Activated CD4-positive, alpha-beta memory T cell treated with anti-CD3 and anti-CD28 coated beads, Interleukin-2, amount 10 ng/mL, durations not matched to agents 7 days and 5 days (primary cell): Measurements from ENCODE around the gene TAMM41. TPM values are rescaled to one million over a fixed set of nuclear protein-coding genes. Genes with fewer than 3 reads are reported as not detected.
A peak's percentile ranks its signal among the peaks of the same experiment; 100 is the strongest.
"Not testable (repeated sequence)": the region's sequence is repeated elsewhere in the genome, so short reads cannot be mapped to it uniquely, and the experiment has no call there.

ENCODE experiments used
- CTCF ChIA-PET: fragments of 350-600 bp; sonication (Branson Sonifier 250); formaldehyde crosslinking; loops from one replicate; lab custom pipeline; 2021; ENCODE audit warnings: antibody characterized with exemption, inconsistent platforms; lab: Charles Lee
- POLR2A ChIA-PET: fragments of 350-600 bp; sonication (Branson Sonifier 250); formaldehyde crosslinking; loops from one replicate; lab custom pipeline; 2021; ENCODE audit warnings: antibody characterized with exemption; lab: Charles Lee
- DNase-seq: peaks from one replicate; pipeline ENCODE4 v3.0.0-alpha.2; 2020
- H3K27ac Mint-ChIP-seq: one replicate; pipeline ENCODE4 v1.8.0; 2021; ENCODE audit warnings: mild to moderate bottlenecking, mixed read lengths
- H3K27me3 Mint-ChIP-seq: one replicate; pipeline ENCODE4 v1.8.0; 2021; ENCODE audit warnings: mixed read lengths
- H3K36me3 Mint-ChIP-seq: one replicate; pipeline ENCODE4 v1.8.0; 2021; ENCODE audit warnings: low read depth, mixed read lengths
- H3K4me1 Mint-ChIP-seq: one replicate; pipeline ENCODE4 v1.8.0; 2021; ENCODE audit warnings: mixed read lengths
- H3K4me3 Mint-ChIP-seq: one replicate; pipeline ENCODE4 v1.8.0; 2021; ENCODE audit warnings: mild to moderate bottlenecking, mixed read lengths
- H3K9me3 Mint-ChIP-seq: one replicate; pipeline ENCODE4 v1.8.0; 2021; ENCODE audit warnings: mixed read lengths
- total RNA-seq, 2 experiments: library from RNA; stranded (reverse); gene quantifications; one replicate each; pipeline ENCODE4 v1.2.3, GENCODE V29; 2021

The TAMM41 gene
- total RNA-seq = 10 to 100 TPM; 19.5 to 20.9 TPM

- H3K9me3 Mint-ChIP-seq = no peaks in the 10 kb centered on the region
- H3K36me3 Mint-ChIP-seq = peaks cover 18% of the 10 kb centered on the region
- no peaks in the 10 kb centered on the region for H3K27me3 Mint-ChIP-seq
- peaks cover 25% of the 10 kb centered on the region for H3K4me1 Mint-ChIP-seq
- peak within 1 kb of the TSS; percentile 90 for H3K27ac Mint-ChIP-seq
- H3K4me3 Mint-ChIP-seq = peak within 1 kb of the TSS; percentile 95
- CTCF ChIA-PET = interaction anchor here (0.7 to 2.5 kb wide), 14 partner anchors 9 to 633 kb away, joined by 3 to 7 read pairs (median 3); partner anchors contain the start of gene VGLL4
- POLR2A ChIA-PET = interaction anchor here (0.6 to 2.3 kb wide), 14 partner anchors 10 to 816 kb away, joined by 3 to 13 read pairs (median 4); partner anchors contain the start of genes ATG7, TSEN2 and VGLL4
- peak; percentile 91 for DNase-seq
Observed at GRCh38 chr3:11846281-11847266, at the start of gene TAMM41. Gene TAMM41 (minus strand): TSS chr3:11846885. CDS start chr3:11846636, 249 bp downstream.

GRCh38 chr3:11878837-11879236 is 32.2 kb upstream of the TAMM41 start:
- H3K4me1 Mint-ChIP-seq = no peaks in the 10 kb centered on the region
- H3K9me3 Mint-ChIP-seq = no peaks in the 10 kb centered on the region
- H3K36me3 Mint-ChIP-seq = no peaks in the 10 kb centered on the region
- no peak for DNase-seq
- ChIA-PET CTCF (interaction anchor here (0.6 kb wide), 1 partner anchor 161 kb away, joined by 3 read pairs; no protein-coding TSS in a partner anchor), POLR2A (no interaction called here)
- peaks cover 3% of the 10 kb centered on the region for H3K27me3 Mint-ChIP-seq
- no peak overlapping the region for H3K4me3 Mint-ChIP-seq
- no peak overlapping the region for H3K27ac Mint-ChIP-seq

GRCh38 chr3:11874707-11875106 is 28.0 kb upstream of the TAMM41 start:
- CTCF ChIA-PET, H3K36me3 Mint-ChIP-seq: not testable (repeated sequence)

GRCh38 chr3:11863739-11864138 is 17.1 kb upstream of the TAMM41 start:
- H3K27me3 Mint-ChIP-seq = peaks cover 42% of the 10 kb centered on the region
- H3K9me3 Mint-ChIP-seq, POLR2A ChIA-PET, DNase-seq, H3K36me3 Mint-ChIP-seq, H3K4me1 Mint-ChIP-seq, H3K4me3 Mint-ChIP-seq, CTCF ChIA-PET, H3K27ac Mint-ChIP-seq: not testable (repeated sequence)

More at GRCh38 chr3:11874707-11875106, 28.0 kb upstream of the TAMM41 start:
- H3K4me3 Mint-ChIP-seq, POLR2A ChIA-PET, H3K9me3 Mint-ChIP-seq, H3K27me3 Mint-ChIP-seq, DNase-seq, H3K4me1 Mint-ChIP-seq, H3K27ac Mint-ChIP-seq: not testable (repeated sequence)

GRCh38 chr3:11862584-11862983 is 15.9 kb upstream of the TAMM41 start:
- H3K36me3 Mint-ChIP-seq, H3K27ac Mint-ChIP-seq, H3K4me3 Mint-ChIP-seq, H3K9me3 Mint-ChIP-seq, POLR2A ChIA-PET, CTCF ChIA-PET, DNase-seq, H3K4me1 Mint-ChIP-seq: not testable (repeated sequence)
- peaks cover 46% of the 10 kb centered on the region for H3K27me3 Mint-ChIP-seq

- H3K4me1 Mint-ChIP-seq, H3K9me3 Mint-ChIP-seq, CTCF ChIA-PET, H3K4me3 Mint-ChIP-seq, H3K36me3 Mint-ChIP-seq, DNase-seq, POLR2A ChIA-PET, H3K27ac Mint-ChIP-seq: not testable (repeated sequence)
- H3K27me3 Mint-ChIP-seq = peaks cover 50% of the 10 kb centered on the region
Observed at GRCh38 chr3:11862145-11862544, 15.5 kb upstream of the TAMM41 start.

GRCh38 chr3:11860213-11860612 is 13.5 kb upstream of the TAMM41 start:
- H3K27me3 Mint-ChIP-seq = peaks cover 41% of the 10 kb centered on the region
- CTCF ChIA-PET, POLR2A ChIA-PET, H3K4me1 Mint-ChIP-seq, H3K36me3 Mint-ChIP-seq, H3K9me3 Mint-ChIP-seq, DNase-seq, H3K4me3 Mint-ChIP-seq, H3K27ac Mint-ChIP-seq: not testable (repeated sequence)

GRCh38 chr3:11853450-11853849 is 6.8 kb upstream of the TAMM41 start:
- no peak for DNase-seq
- Mint-ChIP-seq H3K36me3 (no peaks in the 10 kb centered on the region), H3K27me3 (peaks cover 15% of the 10 kb centered on the region), H3K27ac (no peak overlapping the region), H3K9me3 (no peaks in the 10 kb centered on the region), H3K4me1 (no peaks in the 10 kb centered on the region), H3K4me3 (no peak overlapping the region)
- CTCF ChIA-PET = no interaction called here
- POLR2A ChIA-PET = no interaction called here

GRCh38 chr3:11850003-11850402 is 3.3 kb upstream of the TAMM41 start:
- no peaks in the 10 kb centered on the region for H3K9me3 Mint-ChIP-seq
- H3K27ac Mint-ChIP-seq = no peak overlapping the region
- no peak overlapping the region for H3K4me3 Mint-ChIP-seq
- ChIA-PET CTCF (no interaction called here), POLR2A (interaction anchor here (0.5 kb wide), 1 partner anchor 406 kb away, joined by 3 read pairs; no protein-coding TSS in a partner anchor)
- peaks cover 18% of the 10 kb centered on the region for H3K4me1 Mint-ChIP-seq
- DNase-seq = no peak
- H3K27me3 Mint-ChIP-seq = no peaks in the 10 kb centered on the region
- H3K36me3 Mint-ChIP-seq = peaks cover 3% of the 10 kb centered on the region

- Mint-ChIP-seq H3K27ac (no peak overlapping the region), H3K4me3 (no peak overlapping the region), H3K9me3 (no peaks in the 10 kb centered on the region), H3K4me1 (peaks cover 25% of the 10 kb centered on the region), H3K27me3 (no peaks in the 10 kb centered on the region), H3K36me3 (peaks cover 14% of the 10 kb centered on the region)
- CTCF ChIA-PET = interaction anchor here (0.7 to 2.5 kb wide), 7 partner anchors 11 to 221 kb away, joined by 3 to 7 read pairs (median 3); no protein-coding TSS in a partner anchor
- no peak for DNase-seq
- POLR2A ChIA-PET = interaction anchor here (1.7 to 2.3 kb wide), 4 partner anchors 78 to 815 kb away, joined by 4 to 13 read pairs (median 7); partner anchors contain the start of gene TSEN2
Observed at GRCh38 chr3:11847607-11848006, 922 bp upstream of the TAMM41 start.

- DNase-seq = peak; percentile 23
- ChIA-PET POLR2A (interaction anchor here (1.1 to 2.3 kb wide), 11 partner anchors 9 to 817 kb away, joined by 3 to 13 read pairs (median 5); partner anchors contain the start of genes TSEN2 and VGLL4), CTCF (interaction anchor here (0.7 to 1.5 kb wide), 6 partner anchors 8 to 202 kb away, joined by 3 to 7 read pairs (median 4); partner anchors contain the start of gene VGLL4)
- Mint-ChIP-seq H3K4me1 (peaks cover 25% of the 10 kb centered on the region), H3K27me3 (no peaks in the 10 kb centered on the region), H3K27ac (peak overlapping the region; percentile 90), H3K36me3 (peaks cover 20% of the 10 kb centered on the region), H3K4me3 (peak overlapping the region; percentile 95), H3K9me3 (no peaks in the 10 kb centered on the region)
Observed at GRCh38 chr3:11845651-11846050, 1.0 kb downstream of the TAMM41 start.

GRCh38 chr3:11844891-11845290 is 1.8 kb downstream of the TAMM41 start:
- ChIA-PET CTCF (interaction anchor here (1.1 to 1.2 kb wide), 3 partner anchors 18 to 41 kb away, joined by 3 to 5 read pairs (median 3); no protein-coding TSS in a partner anchor), POLR2A (interaction anchor here (0.9 kb wide), 1 partner anchor 202 kb away, joined by 3 read pairs; no protein-coding TSS in a partner anchor)
- H3K36me3 Mint-ChIP-seq = peaks cover 28% of the 10 kb centered on the region
- H3K9me3 Mint-ChIP-seq = peaks cover 4% of the 10 kb centered on the region
- no peaks in the 10 kb centered on the region for H3K27me3 Mint-ChIP-seq
- H3K4me3 Mint-ChIP-seq = peak overlapping the region; percentile 95
- H3K4me1 Mint-ChIP-seq = peaks cover 25% of the 10 kb centered on the region
- DNase-seq = no peak
- peak overlapping the region; percentile 0 for H3K27ac Mint-ChIP-seq
